ENCODE results near the gene BPIFB6.

GRCh38 chr20:33068251-33068939 lies 36.9 kb downstream of the BPIFB6 start:
- TF ChIP-seq CTCF (IDR thresholded peaks at IDR 0.05 in 8 of 11, conservative IDR thresholded peaks at IDR 0.05 in 3 of 11) (no peak), POLR2A (IDR thresholded peaks at IDR 0.05) (no peak)
